GM18951 (cell line): ENCODE data around the gene NCKAP5L.

Source experiments
- POLR2A ChIP-seq: IDR thresholded peaks from 4 replicates; pipeline ENCODE4 v1.6.1; 2011; ENCODE audit warnings: mild to moderate bottlenecking; ENCODE audit not compliant: insufficient read length, insufficient read depth; ENCODE audit errors: extremely low read depth
- in situ Hi-C: fragments of 300-500 bp; cut with MboI; formaldehyde crosslinking; loops from one replicate; pipeline ENCODE4 v1.12.0; 2022; ENCODE audit warnings: low sequenced_read_pairs, mixed read lengths, inconsistent platforms; ENCODE audit not compliant: unreplicated experiment

Gene NCKAP5L

DNA sequence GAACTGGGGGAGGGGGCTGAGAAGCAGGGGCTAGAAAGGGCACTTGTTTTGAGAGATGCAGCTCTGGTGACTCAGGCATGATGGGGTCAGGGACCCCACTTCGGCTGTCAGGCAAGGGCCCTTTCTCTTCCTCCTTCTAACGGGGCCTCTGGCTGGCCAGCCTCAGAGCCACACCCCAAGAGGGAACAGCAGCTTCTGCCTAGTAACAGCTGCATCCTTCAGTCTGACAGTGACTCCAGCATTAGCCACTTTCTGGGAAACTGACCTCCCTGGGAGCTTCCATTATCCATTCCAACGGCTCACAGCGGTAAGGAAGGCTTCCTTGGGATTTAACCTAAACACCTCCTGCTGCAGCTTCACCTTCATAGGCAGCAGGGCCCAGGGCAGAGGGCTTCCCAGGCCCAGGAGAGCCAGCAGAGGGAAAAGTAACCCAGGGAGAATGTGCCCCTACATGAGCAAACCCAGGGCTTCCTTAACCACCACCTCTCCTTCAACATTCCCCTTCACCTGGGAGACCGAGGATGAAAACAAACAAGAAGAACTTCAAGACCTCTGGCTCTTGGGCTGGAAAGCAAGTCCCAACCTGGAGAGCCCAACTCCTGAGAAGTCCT lies 2.7 kb downstream of the NCKAP5L start:
- TF ChIP-seq POLR2A: no peak
- in situ Hi-C loops: no loop called here

DNA sequence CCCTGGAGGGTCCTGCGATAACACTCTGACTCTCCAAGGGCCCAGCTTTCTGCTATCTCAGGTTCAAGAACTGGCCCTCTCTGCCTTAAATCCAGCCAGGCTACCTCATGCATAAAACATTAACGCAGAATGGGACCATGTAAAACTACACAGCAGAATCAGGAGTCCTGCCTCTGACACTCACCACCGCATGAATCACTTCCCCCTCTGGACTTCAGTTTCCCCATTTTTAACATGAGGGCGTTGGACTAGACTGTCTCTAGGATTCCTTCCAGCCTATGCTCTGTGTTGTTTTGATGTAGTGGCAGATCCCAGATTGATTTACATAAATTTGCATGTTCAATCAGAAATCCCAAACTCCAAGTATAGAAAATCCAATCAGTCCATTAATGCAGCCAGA lies 3.3 kb downstream of the NCKAP5L start:
- in situ Hi-C loops: no loop called here
- no peak for TF ChIP-seq POLR2A

DNA sequence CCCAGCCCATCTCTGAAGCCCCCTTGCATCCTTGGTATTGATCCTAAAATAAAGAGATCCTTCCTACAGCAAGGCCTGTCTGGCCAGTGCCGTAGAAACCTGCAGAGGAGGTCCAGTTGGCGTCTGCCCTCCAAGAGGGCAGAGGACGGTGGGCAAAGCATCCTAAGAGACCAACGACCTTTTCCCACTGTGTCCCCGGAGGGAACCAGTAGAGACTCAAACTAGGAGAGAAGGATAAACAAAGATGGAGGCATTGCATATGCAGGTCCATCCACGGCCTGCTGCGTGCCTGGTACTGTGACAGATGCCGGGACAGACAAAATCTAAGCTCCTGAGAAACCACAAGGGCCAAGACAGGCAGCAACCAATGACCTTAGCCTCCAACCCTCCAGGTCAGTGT lies 3.8 kb downstream of the NCKAP5L start:
- no peak for TF ChIP-seq POLR2A
- in situ Hi-C loops: no loop called here

DNA sequence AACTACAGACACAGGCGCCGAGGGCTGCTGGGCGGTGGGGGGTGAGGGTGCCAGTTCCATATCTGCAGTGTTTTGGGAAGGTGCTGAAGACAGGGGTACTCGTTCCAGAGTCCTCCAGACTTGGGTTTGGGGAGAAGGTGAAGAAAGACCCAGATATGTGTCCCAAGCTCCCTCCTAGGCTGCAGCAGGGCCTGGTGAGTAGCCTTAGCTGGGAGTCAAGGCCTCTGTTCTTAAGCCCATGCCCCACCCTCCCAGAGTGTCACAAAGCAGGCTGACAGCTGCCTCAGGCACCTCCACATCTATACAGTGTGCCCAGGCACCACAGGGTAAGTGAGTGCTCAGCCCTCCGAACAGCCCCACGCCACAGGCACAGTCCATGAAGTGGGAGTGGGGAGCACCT lies 4.3 kb downstream of the NCKAP5L start:
- no peak for TF ChIP-seq POLR2A
- in situ Hi-C loops: no loop called here

DNA sequence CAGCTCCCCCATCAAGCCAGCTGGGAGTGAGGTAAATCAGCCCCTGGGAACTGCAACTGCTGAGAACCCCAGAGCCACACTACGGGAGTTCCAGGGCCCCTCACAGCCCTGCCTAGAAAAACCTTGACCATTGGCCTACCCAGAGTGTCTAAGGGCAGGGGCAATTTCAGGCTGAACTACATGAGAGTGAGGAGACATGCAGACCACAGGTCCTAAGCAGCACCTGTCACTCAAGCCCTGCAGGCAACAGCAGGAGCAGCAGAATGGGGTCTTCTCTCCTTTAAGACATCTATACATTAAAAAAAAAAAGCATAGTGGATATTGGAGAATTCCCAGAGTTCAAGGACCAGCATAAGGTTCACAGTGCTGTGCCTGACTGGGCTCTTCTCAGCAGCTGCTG lies 4.9 kb downstream of the NCKAP5L start:
- TF ChIP-seq POLR2A: no peak
- in situ Hi-C loops: no loop called here

DNA sequence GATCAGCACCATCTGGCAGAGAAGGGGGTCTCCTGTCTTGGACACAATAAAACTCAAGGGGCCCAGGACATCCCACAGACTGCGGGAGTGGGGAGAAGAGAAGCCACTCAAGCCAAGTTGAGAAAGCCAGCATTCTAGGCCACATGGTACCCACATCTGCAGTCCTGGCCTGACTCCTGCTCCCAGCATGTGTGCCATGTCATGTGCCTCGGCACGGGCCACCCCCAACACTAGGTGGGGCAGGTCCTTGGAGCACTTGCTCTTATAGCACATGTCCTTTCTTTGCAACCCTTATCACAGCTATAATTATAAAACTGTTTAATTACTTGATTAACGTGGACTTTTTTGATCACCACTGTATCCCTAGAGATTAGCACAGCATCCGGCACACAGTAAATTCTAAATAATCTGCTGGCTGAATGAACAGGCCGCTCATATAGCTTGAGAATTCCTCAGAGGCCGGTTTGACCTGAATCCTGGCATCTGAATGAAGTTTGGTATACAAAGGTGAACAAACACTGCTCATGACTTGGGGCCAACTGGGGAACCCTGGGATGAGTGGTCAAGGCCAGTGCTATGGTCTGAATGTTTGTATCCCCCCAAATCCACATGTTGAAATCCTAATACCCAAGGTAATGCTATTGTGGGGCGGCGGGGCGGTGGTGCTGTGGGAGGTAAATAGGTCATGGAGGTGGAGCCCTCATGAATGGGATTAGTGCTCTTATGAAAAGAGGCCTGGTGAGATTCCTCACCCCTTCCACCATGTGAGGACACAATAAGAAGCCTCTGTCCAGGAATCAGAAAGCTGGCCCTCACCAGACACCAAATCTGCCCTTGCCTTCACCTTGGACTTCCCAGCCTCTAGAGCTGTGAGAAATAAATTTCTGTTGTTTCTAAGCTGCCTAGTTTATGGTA lies 6.6 kb downstream of the NCKAP5L start:
- in situ Hi-C loops: no loop called here
- TF ChIP-seq POLR2A: no peak

DNA sequence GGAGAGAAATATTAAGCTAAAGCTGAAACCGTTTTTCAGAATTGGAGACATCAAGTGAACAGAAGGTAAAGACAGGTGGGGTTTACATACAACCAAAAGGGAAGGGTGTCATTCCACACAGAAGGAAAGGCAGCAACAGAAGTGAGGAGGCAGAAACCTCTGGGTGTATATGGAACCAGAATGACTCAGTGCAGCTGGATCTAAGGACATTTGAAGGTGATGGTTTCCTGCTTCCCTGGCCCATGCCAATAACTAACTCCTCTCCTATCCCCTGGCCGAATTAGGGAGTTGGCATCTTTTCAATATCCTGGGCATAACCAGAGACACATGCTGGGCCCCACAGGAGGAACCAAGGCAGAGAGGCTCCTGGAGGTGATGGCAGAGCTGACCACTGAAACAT lies 8.4 kb downstream of the NCKAP5L start:
- TF ChIP-seq POLR2A: no peak
- in situ Hi-C loops: no loop called here

DNA sequence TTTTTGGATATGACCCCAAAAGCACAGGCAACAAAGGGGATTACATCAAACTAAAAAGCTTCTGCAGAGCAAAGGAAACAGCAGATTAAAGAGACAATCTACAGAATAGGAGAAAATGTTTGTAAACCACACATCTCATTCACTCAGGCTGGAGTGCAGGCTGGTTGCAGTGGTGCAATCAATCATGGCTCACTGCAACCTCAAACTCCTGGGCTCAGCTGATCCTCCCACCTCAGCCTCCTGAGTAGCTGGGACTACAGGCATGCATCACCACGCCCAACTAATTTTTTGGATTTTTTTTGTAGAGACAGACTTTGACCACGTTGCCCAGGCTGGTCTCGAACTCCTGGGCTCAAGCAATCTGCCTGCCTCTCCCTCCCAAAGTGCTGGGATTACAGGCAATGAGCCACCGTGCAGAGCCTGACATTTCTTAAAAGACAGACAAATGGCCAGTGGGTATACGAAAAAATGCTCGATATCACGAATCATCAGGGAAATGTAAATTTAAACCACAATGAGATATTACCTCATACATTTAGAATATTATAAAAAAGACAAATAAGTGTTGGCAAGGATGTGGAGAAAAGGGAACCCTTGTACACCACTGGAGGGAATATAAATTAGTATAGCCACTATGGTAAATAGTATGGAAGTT lies 9.8 kb downstream of the NCKAP5L start:
- in situ Hi-C loops: no loop called here
- TF ChIP-seq POLR2A: no peak

DNA sequence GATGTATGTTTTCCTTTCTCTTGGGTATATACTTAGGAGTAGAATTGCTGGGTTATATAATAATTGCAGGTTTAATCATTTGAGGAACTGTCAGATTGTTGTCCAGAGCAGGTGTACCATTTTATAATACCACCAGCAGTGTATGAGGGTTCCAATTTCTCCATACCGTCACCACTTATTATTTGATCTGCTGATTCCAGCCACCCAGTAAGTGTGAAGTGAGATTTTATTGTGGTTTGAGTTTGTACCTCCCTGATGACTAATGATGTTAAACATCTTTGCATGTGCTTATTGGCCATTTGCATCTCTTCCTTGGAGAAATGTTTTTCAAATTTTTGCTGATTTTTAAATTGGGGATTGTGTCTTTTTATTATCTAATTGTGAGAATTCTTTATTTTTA lies 15.1 kb downstream of the NCKAP5L start:
- in situ Hi-C loops: no loop called here
- TF ChIP-seq POLR2A: no peak

DNA sequence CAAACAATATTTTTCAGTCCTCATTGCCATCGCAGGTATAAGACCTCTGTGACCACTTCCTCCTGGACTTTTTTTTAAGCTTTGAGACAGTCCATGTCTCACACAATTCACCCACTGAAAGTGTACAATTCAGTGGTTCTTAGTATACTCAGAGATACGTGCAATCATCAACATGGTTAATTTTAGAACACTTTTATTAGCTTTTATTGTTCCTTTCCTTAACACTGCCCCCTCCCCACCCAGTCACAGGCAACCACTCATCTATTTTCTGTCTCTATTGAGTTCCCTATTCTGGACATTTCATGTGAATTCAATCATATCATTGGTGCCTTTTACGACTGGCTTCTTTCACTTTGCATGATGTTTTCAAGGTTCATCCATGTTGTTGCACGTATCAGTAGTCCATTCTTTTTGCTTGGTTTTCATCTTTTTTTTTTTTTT lies 16.2 kb downstream of the NCKAP5L start:
- in situ Hi-C loops: no loop called here
- TF ChIP-seq POLR2A: no peak

DNA sequence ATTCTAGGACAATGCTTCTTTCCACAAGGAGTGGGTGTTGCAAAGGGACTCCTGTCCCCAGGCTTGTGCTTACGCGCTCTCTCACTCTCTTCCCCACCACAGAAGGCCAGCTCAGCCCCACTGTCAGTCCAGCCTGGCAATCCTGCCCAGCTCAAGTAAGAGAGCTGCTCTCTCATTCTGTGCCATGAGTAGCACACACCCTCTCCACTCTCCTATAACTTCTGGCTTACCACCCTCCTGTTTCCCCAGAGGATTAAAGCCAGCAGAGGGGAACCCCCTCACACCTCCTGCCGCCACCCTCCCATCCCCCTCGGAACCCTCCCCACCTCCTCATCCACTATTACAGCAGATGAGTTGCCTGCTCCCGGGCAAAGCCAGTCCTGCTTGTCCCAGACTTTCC lies 17.1 kb downstream of the NCKAP5L start:
- in situ Hi-C loops: no loop called here
- no peak for TF ChIP-seq POLR2A

DNA sequence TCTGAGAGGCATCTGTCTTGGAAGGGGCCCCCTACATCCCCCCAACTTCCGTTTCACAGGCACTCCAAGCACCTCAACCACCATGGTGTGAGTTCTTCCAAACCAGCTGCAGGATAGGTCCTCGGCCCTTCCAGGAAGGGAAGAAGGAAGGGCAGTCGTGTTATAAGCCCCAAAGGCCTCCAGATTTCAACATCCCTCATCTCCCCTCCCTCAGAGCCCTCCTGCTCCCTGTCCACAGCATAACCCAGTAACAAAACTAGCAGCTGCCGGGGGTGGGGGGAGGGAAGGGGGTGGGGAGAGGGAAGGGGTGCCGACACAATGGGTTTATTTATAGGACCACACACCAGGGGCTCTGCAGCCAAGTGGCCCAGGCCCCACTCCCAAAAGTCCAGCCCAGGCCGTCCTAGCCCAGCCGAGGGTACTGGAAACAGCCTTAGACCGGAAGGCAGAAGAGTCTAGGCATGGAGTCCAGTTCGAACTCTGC lies 18.3 kb downstream of the NCKAP5L start:
- no peak for TF ChIP-seq POLR2A
- in situ Hi-C loops: no loop called here

DNA sequence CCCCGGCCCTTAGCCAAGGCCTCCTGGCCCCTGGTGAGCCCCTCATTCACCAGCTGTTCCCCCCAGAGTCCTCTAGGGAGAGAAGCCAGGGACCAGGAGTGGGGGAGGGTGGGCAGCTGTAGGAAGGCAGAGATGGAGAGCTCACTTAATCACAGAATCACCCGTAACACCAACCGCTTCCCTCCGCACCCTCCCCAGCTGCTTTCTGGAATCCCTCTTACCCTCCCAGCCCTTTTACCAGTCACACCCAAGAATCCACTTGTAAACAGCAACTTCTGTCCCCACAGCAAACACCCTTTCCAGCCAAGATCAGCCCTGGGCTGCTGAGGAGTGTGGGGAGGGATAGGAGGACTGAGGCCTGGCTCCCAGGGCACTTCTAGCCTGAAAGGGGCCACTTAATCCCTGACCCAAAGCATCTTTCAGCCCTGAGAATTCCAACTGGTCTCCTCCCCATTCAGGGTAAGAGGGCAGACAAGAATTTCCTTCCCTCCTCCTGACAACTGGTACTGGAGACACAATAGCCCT lies 18.8 kb downstream of the NCKAP5L start:
- no peak for TF ChIP-seq POLR2A
- in situ Hi-C loops: no loop called here
